Ovary (tissue), 9 donors: ENCODE data around the gene LBX2. TPM values are rescaled to one million over a fixed set of nuclear protein-coding genes. Genes with fewer than 3 reads are reported as not detected.

Experiments
- DNase-seq, 5 donors: peaks; one replicate each; pipeline ENCODE4 v3.0.0-alpha.2; 2019 to 2020
- H3K27ac ChIP-seq, 2 donors: fragments of 200-600 bp; one replicate each; pipeline versions ENCODE4 v1.5.1 to v1.8.0; 2019 to 2022
- H3K27me3 ChIP-seq: fragments of 200-600 bp; one replicate; pipeline ENCODE4 v1.8.0; 2022
- H3K36me3 ChIP-seq: fragments of 200-600 bp; sonication (generic); one replicate; pipeline ENCODE4 v1.5.1; 2019
- H3K4me1 ChIP-seq: one replicate; pipeline ENCODE4 v1.8.1; 2013; ENCODE audit warnings: mild to moderate bottlenecking, moderate library complexity; ENCODE audit not compliant: insufficient read depth
- H3K4me3 ChIP-seq: fragments of 200-600 bp; sonication (generic); one replicate; pipeline ENCODE4 v1.5.1; 2017
- H3K9me3 ChIP-seq, 2 donors: fragments of 200-600 bp in 1 of 2; sonication (generic) in 1 of 2; one replicate each; pipeline versions ENCODE4 v1.5.1 to v1.8.1; 2013 to 2019; ENCODE audit warnings: mild to moderate bottlenecking in 1 of 2, moderate library complexity in 1 of 2
- CTCF ChIP-seq, 3 donors: fragments of 450-650 bp in 2 of 3; fragments of 200-600 bp in 1 of 3; IDR thresholded peaks; one replicate each; pipeline versions ENCODE4 v1.5.1 to v1.8.0; 2016 to 2022; ENCODE audit warnings: antibody characterized with exemption in 3 of 3, mild to moderate bottlenecking in 1 of 3
- EP300 ChIP-seq: sonication (generic); formaldehyde crosslinking; IDR thresholded peaks from one replicate; pipeline ENCODE4 v1.6.1; 2017; ENCODE audit warnings: antibody characterized with exemption
- POLR2A ChIP-seq: fragments of 450-650 bp; IDR thresholded peaks from one replicate; pipeline ENCODE4 v1.6.1; 2017; ENCODE audit warnings: antibody characterized with exemption, mild to moderate bottlenecking, moderate library complexity
- WGBS, 3 donors: extraction: QIAGEN DNeasy Blood & Tissue Kit in 1 of 3; methylation state at CpG; one replicate each; pipeline versions ENCODE4 v1.1.5 to v1.1.7; 2013 to 2017; 5-methylcytosine and 5-hydroxymethylcytosine counted together
- intact Hi-C, 4 donors: fragments of 100-400 bp; cut with DNase I; formaldehyde crosslinking; loops; one replicate each; pipeline versions ENCODE4 v1.11.0 to v1.15.1; 2022 to 2023
- polyA plus RNA-seq, 2 donors: library from polyadenylated mRNA; stranded (reverse); fragments of 200-250 nt in 1 of 2; fragments of 350-450 nt in 1 of 2; fragmentation: Illumina TruSeq in 1 of 2; extraction: RNeasy Lipid Tissue Mini Kit (QIAGEN cat#74804) in 1 of 2; gene quantifications; one replicate each; pipeline ENCODE4 v1.2.3, GENCODE V29; 2013 to 2014
- total RNA-seq, 7 donors: library from RNA; depleted of rRNA in 2 of 7; stranded (reverse); fragments of >200 nt in 2 of 7; fragmentation: NEBNext Ultra II Directional in 3 of 7; extraction: Animal tissue kit (Norgen Biotek cat#: 25700) in 3 of 7; gene quantifications; one replicate each; pipeline versions ENCODE4 v1.1.0 to v1.2.4, GENCODE V29; 2016 to 2023
- donor health status: DM: no; HTN: no; CAD: no; lungs with moderate emphysema.
- donor health status: DM: no; HTN: no; CAD: no.
- donor health status: Bipolar disorder and iron deficiency.
- donor health status: DM: yes; HTN: yes; CAD: no.
- donor health status: DM: no; HTN: no; CAD: no.
- donor health status: DM: yes; HTN: yes; CAD: no.

Gene LBX2
- total and polyA plus RNA-seq, 9 donors: 0.15 to 1.2 (median 0.22) TPM; not detected in 4

GRCh38 chr2:74501335-74502071 lies 2.1 kb upstream of the LBX2 start:
- Histone ChIP-seq H3K9me3 (no peaks in the 10 kb centered on the region), H3K36me3 (no peaks in the 10 kb centered on the region), H3K27me3 (no peaks in the 10 kb centered on the region), H3K4me1 (peaks cover 2% of the 10 kb centered on the region), H3K27ac (no peak overlapping the region), H3K4me3 (no peak overlapping the region)
- TF ChIP-seq POLR2A (no peak), EP300 (no peak), CTCF (IDR thresholded peaks at IDR 0.05) (no peak)
- intact Hi-C loops: loop anchor here in 1 of 4 donors (10.0 kb wide), 1 partner anchor 83 kb away; no protein-coding TSS in a partner anchor
- 76 to 79% (median 78%) methylated on average over 18 of the region's 18 CpGs for whole genome bisulfite sequencing, 3 donors
- DNase-seq: no peak

DNA sequence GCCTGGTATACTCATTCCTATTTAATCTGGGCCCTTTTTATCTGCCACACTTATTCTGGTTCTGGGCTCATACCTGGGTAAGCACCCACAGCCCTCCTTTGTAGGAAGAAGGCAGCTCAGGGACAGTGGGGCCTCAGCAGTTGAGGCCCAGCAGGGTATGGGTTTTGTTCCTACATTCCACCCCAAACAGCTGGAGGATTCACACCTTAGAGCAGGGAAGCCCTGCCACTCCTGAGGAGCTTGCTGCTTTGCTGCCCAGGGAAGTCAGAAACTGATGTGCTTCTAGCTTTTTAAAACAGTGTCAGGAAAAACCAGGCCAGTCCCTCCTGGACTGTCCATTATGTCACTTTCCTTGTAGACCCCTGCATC lies 1.2 kb upstream of the LBX2 start:
- no peak overlapping the region for H3K4me3 ChIP-seq
- intact Hi-C loops: loop anchor here in 1 of 4 donors (10.0 kb wide), 1 partner anchor 84 kb away; no protein-coding TSS in a partner anchor
- no peaks in the 10 kb centered on the region for H3K27me3 ChIP-seq
- H3K27ac ChIP-seq: no peak overlapping the region
- DNase-seq: no peak
- no peaks in the 10 kb centered on the region for H3K36me3 ChIP-seq
- H3K9me3 ChIP-seq: no peaks in the 10 kb centered on the region
- H3K4me1 ChIP-seq: peaks cover 2% of the 10 kb centered on the region
- TF ChIP-seq POLR2A (no peak), EP300 (no peak), CTCF (IDR thresholded peaks at IDR 0.05) (no peak)

DNA sequence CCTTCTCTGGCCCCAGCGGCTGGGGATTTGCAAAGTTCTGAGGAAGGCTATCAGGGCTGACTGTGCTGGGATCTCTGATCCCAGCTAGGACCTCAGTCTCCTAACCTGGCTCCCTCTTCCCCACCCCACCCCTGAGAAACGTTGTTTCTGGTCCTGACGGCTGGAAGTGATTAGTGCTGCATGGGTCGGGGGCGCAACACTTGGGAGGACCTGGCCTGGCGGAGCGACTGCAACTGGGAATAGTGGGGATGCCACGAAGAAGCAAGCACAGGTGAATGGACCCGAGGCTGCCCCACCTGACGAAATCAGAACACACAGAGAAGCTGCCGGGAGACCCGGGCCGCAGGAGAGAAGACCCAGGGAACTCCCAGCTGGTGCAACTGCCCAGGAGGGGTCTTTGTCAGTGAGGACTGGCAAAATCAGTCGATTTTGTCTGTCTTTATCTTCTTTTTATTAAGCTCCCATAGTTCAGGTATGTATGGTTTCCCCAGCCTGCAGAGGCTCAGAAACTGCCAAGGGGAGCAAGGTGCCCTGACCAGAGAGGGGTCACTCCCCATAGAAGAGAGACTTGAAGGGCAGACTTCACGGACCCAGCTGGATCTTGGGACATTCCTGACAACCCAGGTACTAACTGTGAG lies 656 bp upstream of the LBX2 start:
- Histone ChIP-seq H3K4me1 (peaks cover 2% of the 10 kb centered on the region), H3K9me3 (no peaks in the 10 kb centered on the region), H3K27me3 (no peaks in the 10 kb centered on the region), H3K36me3 (no peaks in the 10 kb centered on the region), H3K27ac (no peak overlapping the region), H3K4me3 (no peak overlapping the region)
- intact Hi-C loops: loop anchor here in 1 of 4 donors (10.0 kb wide), 1 partner anchor 85 kb away; no protein-coding TSS in a partner anchor
- WGBS, 3 donors: 43 to 54% (median 46%) methylated on average over 15 of the region's 15 CpGs
- TF ChIP-seq EP300 (no peak), POLR2A (no peak), CTCF (IDR thresholded peaks at IDR 0.05) (no peak)
- no peak for DNase-seq

DNA sequence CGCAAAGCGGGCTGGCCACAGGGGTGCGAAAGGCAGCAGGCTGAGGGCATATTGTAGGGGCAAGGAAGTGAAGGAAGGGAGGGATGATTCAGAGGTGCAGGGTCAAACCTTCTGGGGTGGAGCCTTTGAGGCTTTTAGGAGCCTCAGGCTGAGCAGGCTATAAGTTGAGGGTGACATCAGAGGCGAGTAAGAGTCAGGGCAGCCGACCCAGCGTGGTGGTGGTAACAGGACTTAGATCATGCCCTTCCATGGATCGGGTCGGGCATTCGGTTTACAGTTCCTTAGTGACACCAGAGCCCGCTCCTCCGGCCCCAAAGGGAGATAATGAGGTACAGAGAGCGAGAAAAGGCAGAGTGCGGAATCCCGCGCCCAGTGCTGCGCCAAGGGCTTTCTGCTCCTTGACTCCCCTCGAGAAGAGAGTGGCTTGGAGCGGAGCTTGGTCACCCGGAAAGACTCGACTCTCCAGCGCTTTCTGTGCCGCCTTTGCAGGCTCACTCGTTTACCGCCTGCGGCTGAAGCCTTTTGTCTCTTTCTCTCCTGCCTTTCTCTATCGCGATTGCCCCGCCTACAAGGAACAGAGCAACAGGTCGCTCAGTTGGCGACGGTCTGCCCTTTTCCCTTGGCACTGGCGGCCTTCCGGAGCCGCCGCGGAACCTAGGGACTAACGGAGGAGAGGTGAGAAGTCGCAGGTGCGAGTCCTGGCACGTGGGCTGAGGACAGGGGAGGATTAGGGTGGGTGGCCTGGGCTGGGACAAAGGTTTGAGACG lies 720 bp downstream of the LBX2 start:
- H3K9me3 ChIP-seq: no peaks in the 10 kb centered on the region

More for the DNA sequence above, 720 bp downstream of the LBX2 start:
- 1 to 2% (median 2%) methylated on average over 41 of the region's 41 CpGs for WGBS, 3 donors
- Histone ChIP-seq H3K36me3 (no peaks in the 10 kb centered on the region), H3K4me1 (peaks cover 2% of the 10 kb centered on the region), H3K27me3 (no peaks in the 10 kb centered on the region), H3K27ac (no peak overlapping the region), H3K4me3 (no peak overlapping the region)
- TF ChIP-seq EP300 (no peak), CTCF (IDR thresholded peaks at IDR 0.05) (no peak), POLR2A (no peak)
- intact Hi-C loops: no loop called here
- DNase-seq: no peak
